GM18907 (cell line): ENCODE data around the gene CYP46A1.

Experiments
- ATAC-seq: cut with Tn5 transposase; IDR thresholded peaks from one replicate; pipeline ENCODE4 v1.9.1; 2021; ENCODE audit warnings: mild to moderate bottlenecking, moderate library complexity; ENCODE audit not compliant: unreplicated experiment

CYP46A1 gene

GRCh38 chr14:99741227-99741976 is 57.3 kb downstream of the CYP46A1 start:
- ATAC-seq: no peak

GRCh38 chr14:99742074-99742473 is 58.0 kb downstream of the CYP46A1 start:
- ATAC-seq: no peak

DNA sequence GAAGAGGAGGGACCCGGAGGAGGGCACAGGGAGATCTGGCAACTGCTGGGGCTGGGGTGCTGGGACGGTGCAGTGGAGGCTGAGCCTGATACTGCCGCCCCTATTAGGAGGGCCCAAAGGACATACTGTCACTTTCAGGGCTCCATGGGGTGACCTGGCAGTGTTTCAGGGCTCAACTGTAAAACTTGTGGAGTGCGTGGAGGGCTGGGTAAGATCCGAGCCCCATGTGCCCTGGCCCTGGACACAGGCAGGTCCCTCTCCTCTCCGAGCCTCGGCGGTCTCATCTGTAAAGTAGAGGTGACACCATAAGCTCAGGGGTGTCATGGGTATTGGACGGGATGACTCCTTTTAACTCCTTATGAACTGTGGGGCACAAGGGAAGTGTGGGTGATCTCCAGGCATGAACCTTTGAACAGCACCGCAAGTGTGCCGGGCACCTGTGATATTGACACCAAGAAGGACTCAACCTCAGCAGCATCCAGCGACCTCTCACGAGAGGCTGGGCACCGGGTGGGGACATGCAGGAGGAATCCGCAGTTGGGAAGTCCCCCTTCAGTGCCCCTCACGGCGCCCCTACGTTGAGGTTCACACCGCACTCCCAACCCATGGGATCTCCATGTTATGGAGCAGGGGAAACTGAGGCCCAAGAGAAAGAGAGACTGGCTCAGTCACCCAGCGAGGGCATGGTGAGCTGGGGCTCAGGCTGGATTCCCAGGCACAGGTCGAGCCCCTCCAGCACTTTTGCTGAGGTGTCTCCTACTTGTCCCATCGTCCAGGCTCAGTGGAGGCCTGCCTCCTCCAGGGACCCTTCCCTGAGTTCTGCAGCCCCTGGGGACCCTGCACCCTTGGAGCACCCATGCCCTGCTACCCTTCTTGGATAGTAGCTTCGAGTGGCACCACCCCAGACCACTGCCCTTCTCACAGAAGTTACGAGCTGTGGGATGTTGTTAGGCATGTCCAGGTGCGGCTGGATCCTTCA is 58.7 kb downstream of the CYP46A1 start:
- no peak for ATAC-seq

- no peak for ATAC-seq
Observed at GRCh38 chr14:99744199-99744872, 60.2 kb downstream of the CYP46A1 start.

DNA sequence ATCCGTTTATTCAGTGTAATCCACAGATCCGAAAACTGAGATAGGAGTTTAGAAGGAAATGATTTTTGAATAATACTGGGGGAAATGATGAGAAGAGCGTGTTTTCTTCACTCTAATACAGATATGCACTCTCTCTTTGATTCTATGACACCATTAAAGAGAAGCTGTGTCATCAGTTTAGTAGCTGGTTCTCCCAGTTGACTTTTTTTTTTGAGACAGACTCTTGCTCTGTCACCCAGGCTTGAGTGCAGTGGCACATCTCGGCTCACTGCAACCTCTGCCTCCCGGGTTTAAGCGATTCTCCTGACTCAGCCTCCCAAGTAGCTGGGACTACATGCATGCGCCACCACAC is 60.8 kb downstream of the CYP46A1 start:
- ATAC-seq: no peak

- no peak for ATAC-seq
Observed at GRCh38 chr14:99745307-99745951, 61.3 kb downstream of the CYP46A1 start.

GRCh38 chr14:99747167-99747566 is 63.1 kb downstream of the CYP46A1 start:
- no peak for ATAC-seq

GRCh38 chr14:99747582-99748330 is 63.7 kb downstream of the CYP46A1 start:
- ATAC-seq: no peak

- ATAC-seq: no peak
Observed at GRCh38 chr14:99748529-99748928, 64.4 kb downstream of the CYP46A1 start.

GRCh38 chr14:99749142-99749541 is 65.0 kb downstream of the CYP46A1 start:
- no peak for ATAC-seq

DNA sequence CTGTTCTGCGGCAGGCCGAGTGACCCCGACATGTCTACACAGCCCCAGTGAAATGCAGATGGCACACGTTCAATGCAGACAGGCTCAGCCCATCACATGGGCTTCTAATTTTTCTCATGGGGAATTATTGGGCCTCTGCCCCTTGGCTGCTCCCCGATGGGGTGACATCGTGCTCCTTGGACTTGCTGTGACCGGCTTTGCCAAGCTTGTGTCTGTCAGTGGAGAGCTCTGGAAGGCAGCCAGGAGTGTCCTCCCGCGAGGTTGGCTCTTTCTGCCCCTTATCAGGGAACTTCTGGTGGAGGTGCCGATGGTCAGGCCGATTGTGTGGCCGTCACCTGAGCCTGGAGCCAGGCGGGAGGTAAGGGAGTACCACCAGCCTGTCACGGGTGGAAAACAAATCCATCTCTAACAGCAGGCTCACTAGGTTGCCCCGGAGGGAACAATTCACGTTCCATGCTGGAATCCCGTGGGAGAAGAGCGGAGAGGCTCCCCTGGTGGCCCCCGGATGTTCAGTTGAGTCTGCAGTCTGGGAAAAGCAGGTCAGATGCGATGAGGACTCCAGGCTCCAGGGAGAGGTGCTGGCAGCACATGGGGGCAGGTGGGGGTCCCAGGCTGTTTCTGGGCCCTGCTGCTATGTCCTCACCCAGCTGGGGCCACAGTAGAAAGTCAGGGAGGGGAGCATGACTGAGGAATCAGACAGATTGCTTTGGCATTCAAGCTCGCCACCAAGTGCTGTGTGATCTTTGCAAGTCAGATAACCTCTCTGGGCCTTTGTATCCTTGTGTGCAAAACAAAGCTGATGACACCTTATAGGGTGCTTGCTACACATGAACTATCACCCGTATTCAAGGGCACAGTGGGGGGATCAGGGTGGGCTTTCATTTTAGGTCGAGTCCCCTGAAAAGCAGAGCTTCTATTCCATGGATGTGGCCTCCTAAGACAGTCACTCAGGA is 65.9 kb downstream of the CYP46A1 start:
- no peak for ATAC-seq

DNA sequence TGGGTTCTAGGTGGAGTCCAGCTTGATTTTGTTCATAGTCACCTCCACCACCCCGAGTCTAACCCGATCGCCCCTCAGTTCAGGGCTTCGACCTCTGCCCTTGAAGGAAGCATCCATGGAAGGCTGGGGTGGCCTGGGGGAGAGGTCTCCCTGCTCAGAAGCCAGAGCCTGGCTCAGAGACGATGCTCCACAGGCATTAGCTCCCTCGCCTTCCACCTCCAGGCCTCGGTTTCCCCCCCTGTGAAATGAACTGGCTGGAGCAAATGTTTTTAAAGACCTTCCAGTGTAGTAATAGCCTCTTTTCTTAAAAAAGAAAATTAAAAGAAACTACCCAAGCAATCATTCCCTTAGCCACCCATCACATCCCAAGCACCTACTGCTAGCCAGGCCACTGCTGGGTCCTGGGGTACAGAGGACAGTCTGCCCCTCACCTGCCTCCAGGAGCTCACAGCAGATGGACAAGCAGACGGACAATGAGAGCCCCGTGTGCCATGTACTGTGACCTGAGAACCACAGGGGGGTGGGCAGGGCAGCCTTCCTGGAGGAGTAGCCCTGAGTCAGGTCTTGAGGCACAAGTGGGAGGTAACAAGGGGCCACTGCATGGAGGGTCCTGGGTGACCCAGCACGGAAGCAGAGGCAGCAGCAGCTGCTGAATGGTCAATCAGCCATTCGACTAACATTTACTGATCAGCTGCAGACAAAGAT is 66.8 kb downstream of the CYP46A1 start:
- no peak for ATAC-seq

DNA sequence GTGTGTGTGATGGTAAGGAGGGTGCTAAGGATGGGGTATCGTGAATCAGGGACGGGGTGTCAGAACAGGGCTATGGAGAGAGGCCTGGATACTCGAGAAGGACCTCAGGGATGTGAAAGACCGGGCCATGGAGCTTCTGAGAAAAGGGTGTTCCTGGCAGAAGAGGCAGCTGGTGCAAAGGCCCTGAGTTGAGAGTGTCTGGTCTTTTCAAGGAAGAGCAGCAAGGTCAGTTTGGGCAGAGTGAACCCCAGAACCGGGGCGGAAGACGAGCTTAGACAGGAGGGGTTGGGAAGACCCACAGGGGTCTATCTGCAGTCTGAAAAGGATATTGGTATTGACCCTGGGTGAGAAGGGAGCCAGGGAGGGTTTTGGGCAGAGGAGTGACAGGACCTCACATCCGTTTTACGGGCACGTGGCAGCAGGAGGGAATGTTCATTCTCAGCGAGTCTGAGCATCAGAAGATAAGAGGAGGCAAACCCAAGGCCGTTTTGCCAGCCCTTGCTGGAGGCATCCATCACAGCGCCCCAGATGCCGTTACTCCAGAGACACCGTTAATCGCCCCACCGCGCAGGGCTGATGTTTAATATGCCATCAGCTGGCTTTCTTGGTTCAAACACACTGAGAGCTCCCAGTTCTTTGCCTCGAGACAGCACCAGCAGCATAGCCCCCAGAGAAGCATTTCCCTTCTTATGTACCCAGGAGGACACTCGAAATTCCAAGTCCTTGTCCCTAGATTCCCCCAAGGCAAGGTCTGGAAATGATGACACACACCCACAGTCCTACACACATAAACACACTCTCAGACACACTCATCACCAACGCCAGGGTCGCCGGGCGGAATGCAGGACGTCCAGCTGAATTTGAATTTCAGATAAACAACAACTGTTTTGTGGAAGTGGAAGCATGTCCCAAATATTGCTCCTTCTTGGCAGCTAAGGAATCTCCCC is 67.7 kb downstream of the CYP46A1 start:
- no peak for ATAC-seq

GRCh38 chr14:99752486-99753121 is 68.5 kb downstream of the CYP46A1 start:
- no peak for ATAC-seq

DNA sequence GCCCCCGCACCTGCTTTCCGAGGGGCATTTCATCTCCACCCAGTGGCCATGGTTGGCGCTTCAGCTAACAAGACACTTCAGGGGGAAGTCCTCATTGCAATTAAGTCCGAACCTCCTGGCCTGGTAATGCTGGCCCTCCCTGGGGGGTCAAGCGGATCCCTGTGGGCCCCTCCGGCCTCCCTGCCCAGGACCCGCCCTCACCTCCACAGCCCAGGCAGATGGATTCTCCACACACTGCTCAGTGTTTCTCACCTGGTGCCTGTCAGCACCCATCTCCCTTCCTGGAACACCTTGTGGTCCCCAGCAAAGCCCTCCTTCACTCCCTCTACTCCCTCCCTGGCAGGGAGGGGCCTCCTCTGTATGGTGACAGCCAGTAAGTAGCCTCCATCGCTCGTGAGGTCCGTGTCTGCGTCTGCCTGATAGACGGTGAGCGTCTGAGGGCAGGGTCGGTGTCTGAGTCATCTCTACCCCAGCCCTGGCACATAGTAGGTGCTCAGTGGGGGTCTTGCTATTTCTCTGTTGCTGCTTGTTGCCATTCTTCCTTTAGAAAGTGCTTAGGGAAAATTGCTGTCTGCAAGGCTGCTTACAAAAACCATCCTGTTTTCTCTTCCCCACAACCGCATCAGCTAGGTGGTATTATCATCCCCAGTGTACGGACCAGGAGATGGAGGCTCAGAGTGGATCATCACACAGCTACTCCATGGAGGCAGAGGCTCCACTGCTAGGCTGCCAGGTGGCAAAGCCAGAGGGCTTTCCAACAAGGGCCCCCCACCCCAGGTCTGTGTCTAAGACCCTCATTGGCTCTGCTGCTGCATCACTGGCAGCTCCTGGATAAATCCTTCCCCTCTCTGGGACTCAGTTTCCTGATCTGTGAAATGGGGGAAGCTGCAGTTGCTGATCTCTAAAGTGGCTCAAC is 69.4 kb downstream of the CYP46A1 start:
- no peak for ATAC-seq
